Measurements from ENCODE around the gene PCBP3. TPM values are rescaled to one million over a fixed set of nuclear protein-coding genes. Genes with fewer than 3 reads are reported as not detected.

The PCBP3 gene
- total and polyA plus RNA-seq, 2 donors (not counting 3 experiments of a cell fraction or from before 2014, with no cell fraction given): 0.06 to 1.1 TPM

DNA sequence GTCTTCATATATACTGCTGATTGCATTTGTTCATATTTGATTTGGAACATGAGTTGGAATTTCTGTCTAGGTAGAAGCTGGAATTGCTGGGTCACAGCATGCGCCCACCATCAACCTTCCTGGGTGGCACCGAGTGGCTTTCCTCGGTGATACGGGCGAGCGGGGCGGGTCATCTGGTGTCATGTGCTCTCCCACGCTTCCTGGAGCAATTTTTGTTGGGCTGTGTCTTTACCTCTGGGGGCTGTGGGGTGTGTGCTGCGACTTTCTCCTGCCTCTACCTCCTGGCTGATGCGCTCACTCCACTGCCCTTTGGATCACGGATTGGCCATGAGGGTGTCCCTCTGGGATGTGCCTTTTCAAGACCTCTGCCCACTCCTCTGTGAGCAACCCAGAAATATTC lies 229.4 kb downstream of the PCBP3 start:
- H4K20me1 ChIP-seq (replicated peaks; ENCODE audit: control insufficient read depth, extremely low read depth, insufficient read depth, low read length): no peaks in the 10 kb centered on the region
- dilution Hi-C loops (cut with MboI; ENCODE audit: extremely low pct_ligation_motif_present, low sequenced_read_pairs): no loop called here
- H2AFZ ChIP-seq (ENCODE audit: low read depth, low read length): no peak overlapping the region
- H3K36me3 ChIP-seq (ENCODE audit: control insufficient read depth in 2 of 2, extremely low read depth in 1 of 2, insufficient read depth in 2 of 2, low read length in 2 of 2): no peaks in the 10 kb centered on the region
- H3K27me3 ChIP-seq (ENCODE audit: control insufficient read depth in 2 of 2, insufficient read depth in 2 of 2, low read length in 2 of 2): no peaks in the 10 kb centered on the region
- DNase-seq (ENCODE audit: low read depth, low spot score) (no peak), FAIRE-seq (no peak)
- no peak overlapping the region for H3K9ac ChIP-seq (replicated peaks; ENCODE audit: extremely low read depth, insufficient read depth, low read length)
- TF ChIP-seq CTCF (IDR thresholded peaks at IDR 0.05; ENCODE audit: extremely low read depth in 1 of 2, insufficient read depth in 1 of 2, low read depth in 1 of 2, low read length in 2 of 2) (no peak), EZH2 (IDR thresholded peaks at IDR 0.05; ENCODE audit: borderline replicate concordance, low read depth, low read length, severe bottlenecking) (no peak), JUN (IDR thresholded peaks at IDR 0.05; ENCODE audit: borderline replicate concordance, insufficient read depth, insufficient read length, low read depth) (no peak), MYC (IDR thresholded peaks at IDR 0.05; ENCODE audit: low read depth, low read length) (no peak), POLR2AphosphoS5 (IDR thresholded peaks at IDR 0.05; ENCODE audit: insufficient read depth, low read depth, low read length) (no peak), POLR2A (IDR thresholded peaks at IDR 0.05; ENCODE audit: low read depth, low read length) (no peak), GATA2 (IDR thresholded peaks at IDR 0.05; ENCODE audit: insufficient read depth, insufficient read length, low read depth, low read length) (no peak), FOS (IDR thresholded peaks at IDR 0.05; ENCODE audit: borderline replicate concordance, insufficient read depth, low read length) (no peak), MAX (IDR thresholded peaks at IDR 0.05; ENCODE audit: insufficient read depth, insufficient read length) (no peak)
- H3K79me2 ChIP-seq (ENCODE audit: control insufficient read depth, insufficient read depth, low read length): no peaks in the 10 kb centered on the region
- no peaks in the 10 kb centered on the region for H3K4me1 ChIP-seq (ENCODE audit: control insufficient read depth, extremely low read depth, insufficient read depth, low read length)
- no peaks in the 10 kb centered on the region for H3K9me3 ChIP-seq (replicated peaks; ENCODE audit: control insufficient read depth, insufficient read depth, low read length)
- no peak overlapping the region for H3K4me2 ChIP-seq (ENCODE audit: insufficient read depth, low read length)
- H3K4me3 ChIP-seq (replicated peaks in 1 of 3; ENCODE audit: insufficient read depth in 1 of 3, low read depth in 1 of 3, low read length in 3 of 3): no peak overlapping the region
- intact Hi-C loops (cut with micrococcal nuclease): no loop called here
- ChIA-PET POLR2A (no interaction called here), CTCF (no interaction called here)
- H3K27ac ChIP-seq (ENCODE audit: insufficient read depth, low read depth, low read length): no peak overlapping the region
- H3K9me1 ChIP-seq (replicated peaks; ENCODE audit: control insufficient read depth, extremely low read depth, insufficient read depth, low read length): no peaks in the 10 kb centered on the region
- BruUV-seq (replicated peaks): no TSS peak

All from endothelial cell of umbilical vein (primary cell).